HCT116 (cell line): Measurements from ENCODE around the gene WIPF3. TPM values are rescaled to one million over a fixed set of nuclear protein-coding genes. Genes with fewer than 3 reads are reported as not detected.

Source experiments
- ATAC-seq: fragments of 200-7000 bp; cut with Tn5 transposase; 2 replicates; pipeline ENCODE4 v1.9.1; 2020; ENCODE audit warnings: mild to moderate bottlenecking, moderate library complexity
- BruUV-seq: library from RNA; stranded (reverse); fragments of 400-500 nt; replicated peaks from 2 replicates; lab custom pipeline; 2021; lab: Mats Ljungman, UMichigan
- CTCF ChIA-PET: fragments of 300-600 bp; sonication (Branson Sonifier 250); formaldehyde crosslinking; loops from one replicate; lab custom pipeline; 2021; ENCODE audit warnings: antibody characterized with exemption; lab: Charles Lee
- POLR2A ChIA-PET: fragments of 300-600, 350-600 bp; sonication (Branson Sonifier 250); formaldehyde crosslinking; loops from one replicate; lab custom pipeline; 2021; ENCODE audit warnings: antibody characterized with exemption; lab: Charles Lee
- RAD21 ChIA-PET, 2 experiments: fragments of 300-600 bp; sonication (Branson Sonifier 250); formaldehyde crosslinking; loops; one replicate each; lab custom pipeline; 2023; ENCODE audit warnings: low total read pairs in 2 of 2; ENCODE audit not compliant: uncharacterized antibody in 2 of 2, unreplicated experiment in 2 of 2, low non-redundant PET in 1 of 2; lab: Charles Lee
- DNase-seq: peaks from one replicate; pipeline ENCODE4 v3.0.0-alpha.2; 2010; ENCODE audit warnings: low read depth, low spot score
- H2AFZ ChIP-seq: fragments of 200-600 bp; shearing (Covaris generic), sonication (generic); 2 replicates; pipeline ENCODE4 v1.6.1; 2017; ENCODE audit warnings: low read depth, mixed run types, mixed read lengths, antibody characterized with exemption, low read length; ENCODE audit not compliant: poor library complexity, severe bottlenecking
- H3K27ac ChIP-seq: 2 replicates; pipeline ENCODE4 v1.5.1; 2012; ENCODE audit warnings: low read depth, low read length
- H3K27me3 ChIP-seq: fragments of 200-600 bp; sonication (generic); 2 replicates; pipeline ENCODE4 v1.6.1; 2016; ENCODE audit warnings: mixed run types, low read length, mixed read lengths; ENCODE audit not compliant: insufficient read depth
- H3K36me3 ChIP-seq, 2 experiments: fragments of 200-500 bp in 1 of 2; fragments of 200-600 bp in 1 of 2; sonication (Bioruptor generic) in 1 of 2; sonication (generic) in 1 of 2; 2 replicates each; pipeline versions ENCODE4 v1.5.1 to v1.6.1; 2014 to 2016; ENCODE audit warnings: low read length in 2 of 2, inconsistent platforms in 1 of 2, mixed read lengths in 1 of 2, mixed run types in 1 of 2; ENCODE audit not compliant: insufficient read depth in 2 of 2, control insufficient read depth in 1 of 2
- H3K4me1 ChIP-seq, 2 experiments: fragments of 200-600 bp in 1 of 2; sonication (generic) in 1 of 2; 2 replicates each; pipeline versions ENCODE4 v1.5.1 to v1.6.1; 2012 to 2017; ENCODE audit warnings: low read length in 2 of 2, inconsistent platforms in 1 of 2, mild to moderate bottlenecking in 1 of 2, mixed read lengths in 1 of 2, mixed run types in 1 of 2, moderate library complexity in 1 of 2; ENCODE audit not compliant: insufficient read depth in 2 of 2, control insufficient read depth in 1 of 2
- H3K4me2 ChIP-seq: fragments of 200-600 bp; sonication (generic); 2 replicates; pipeline ENCODE4 v1.6.1; 2017; ENCODE audit warnings: mixed run types, low read length, mixed read lengths
- H3K4me3 ChIP-seq, 2 experiments: fragments of 200-600 bp in 1 of 2; sonication (generic) in 1 of 2; replicated peaks in 1 of 2; 2 replicates each; pipeline ENCODE4 v1.5.1; 2011 to 2016; ENCODE audit warnings: low read length in 2 of 2, control low read depth in 1 of 2, low read depth in 1 of 2, mild to moderate bottlenecking in 1 of 2, mixed read lengths in 1 of 2, mixed run types in 1 of 2
- H3K79me2 ChIP-seq: fragments of 200-600 bp; sonication (generic); 2 replicates; pipeline ENCODE4 v1.6.1; 2017; ENCODE audit warnings: mild to moderate bottlenecking, mixed run types, low read length, moderate library complexity, mixed read lengths; ENCODE audit not compliant: insufficient read depth
- H3K9ac ChIP-seq: fragments of 200-600 bp; sonication (generic); 2 replicates; pipeline ENCODE4 v1.6.1; 2016; ENCODE audit warnings: low read length, mixed read lengths
- H3K9me2 ChIP-seq: fragments of 200-600 bp; sonication (generic), shearing (Covaris generic); 2 replicates; pipeline ENCODE4 v1.6.1; 2017; ENCODE audit warnings: mixed run types, mild to moderate bottlenecking, moderate library complexity; ENCODE audit not compliant: insufficient read depth
- H3K9me3 ChIP-seq, 2 experiments: fragments of 200-500 bp in 1 of 2; fragments of 200-600 bp in 1 of 2; sonication (Bioruptor generic) in 1 of 2; sonication (generic) in 1 of 2; 2 replicates each; pipeline ENCODE4 v1.6.1; 2014 to 2017; ENCODE audit warnings: low read length in 2 of 2, mixed read lengths in 2 of 2, inconsistent platforms in 1 of 2, low read depth in 1 of 2, mild to moderate bottlenecking in 1 of 2, mixed run types in 1 of 2, moderate library complexity in 1 of 2; ENCODE audit not compliant: control insufficient read depth in 1 of 2, insufficient read depth in 1 of 2
- H4K20me1 ChIP-seq: fragments of 200-600 bp; sonication (generic), shearing (Covaris generic); 2 replicates; pipeline ENCODE4 v1.6.1; 2017; ENCODE audit warnings: mixed run types, mild to moderate bottlenecking, moderate library complexity; ENCODE audit not compliant: insufficient read depth
- EZH2 ChIP-seq: fragments of 200-600 bp; sonication (generic); IDR thresholded peaks from 2 replicates; pipeline ENCODE4 v1.6.1; 2017; ENCODE audit warnings: antibody characterized with exemption, mixed run types
- FOSL1 ChIP-seq: IDR thresholded peaks from 2 replicates; pipeline ENCODE4 v1.6.1; 2012; ENCODE audit warnings: low read depth
- SIN3A ChIP-seq: IDR thresholded peaks from 2 replicates; pipeline ENCODE4 v1.6.1; 2012; ENCODE audit warnings: low read depth
- ZNF274 ChIP-seq: fragments of 200-500 bp; sonication (Bioruptor generic); IDR thresholded peaks from 2 replicates; pipeline ENCODE4 v1.6.1; 2014; ENCODE audit warnings: mild to moderate bottlenecking, low read depth, low read length, inconsistent platforms
- intact Hi-C: fragments of 100-400 bp; cut with micrococcal nuclease; formaldehyde crosslinking; loops from 2 replicates; pipeline ENCODE4 v1.10.0; 2022
- total RNA-seq: library from RNA; stranded (reverse); gene quantifications from one replicate; pipeline ENCODE4 v1.2.1, GENCODE V29; 2021; ENCODE audit not compliant: unreplicated experiment
- TF ChIP-seq, protein P1 (sequence below): IDR thresholded peaks from 2 replicates; pipeline ENCODE4 v1.6.1; 2012; ENCODE audit warnings: low read depth
- TF ChIP-seq, protein P2 (sequence below), 3 experiments: fragments of 200-600 bp in 1 of 3; sonication (generic) in 1 of 3; IDR thresholded peaks in 2 of 3; conservative IDR thresholded peaks in 1 of 3; 2 replicates each; pipeline ENCODE4 v1.5.1; 2012 to 2017; ENCODE audit warnings: low read depth in 2 of 3, low read length in 2 of 3, antibody characterized with exemption in 1 of 3, borderline replicate concordance in 1 of 3, control low read depth in 1 of 3, mild to moderate bottlenecking in 1 of 3, mixed read lengths in 1 of 3, mixed run types in 1 of 3, moderate library complexity in 1 of 3; ENCODE audit not compliant: insufficient read depth in 1 of 3

WIPF3 gene
- total RNA-seq, 1 experiment from 2014 or later = 8.6 TPM

DNA sequence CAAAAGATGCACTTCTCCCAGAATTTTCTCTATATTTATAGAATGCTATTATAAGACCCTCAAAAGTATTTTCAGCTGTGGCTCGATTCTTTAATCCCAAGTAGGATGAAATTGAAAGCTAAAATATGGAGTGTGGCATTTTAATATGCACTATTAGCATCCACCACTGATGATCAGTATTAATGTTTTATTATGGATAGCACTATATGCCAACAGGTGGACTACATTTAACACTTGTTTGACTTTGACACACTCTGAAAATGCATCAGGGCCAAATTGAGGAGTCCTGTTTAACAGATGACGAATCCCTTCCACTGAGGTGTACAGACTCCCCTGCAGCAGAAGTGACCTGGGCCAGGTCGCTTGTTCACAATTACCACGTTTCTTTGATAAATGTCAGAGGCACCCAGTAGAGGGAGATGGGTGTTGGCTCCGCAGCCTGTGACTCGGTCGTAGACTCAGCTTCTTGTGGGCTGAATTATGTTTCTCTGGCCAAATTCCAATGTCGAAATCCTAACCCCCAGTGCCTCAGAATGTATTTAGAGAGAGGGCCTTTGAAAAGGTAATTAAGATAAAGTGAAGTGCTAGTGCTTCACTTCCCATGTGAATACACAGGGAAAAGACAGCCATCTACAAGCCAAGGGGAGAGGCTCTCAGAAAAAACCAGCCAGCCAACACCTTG lies 48.1 kb downstream of the WIPF3 start:
- POLR2A ChIA-PET = no interaction called here
- no peaks in the 10 kb centered on the region for H4K20me1 ChIP-seq

DNA sequence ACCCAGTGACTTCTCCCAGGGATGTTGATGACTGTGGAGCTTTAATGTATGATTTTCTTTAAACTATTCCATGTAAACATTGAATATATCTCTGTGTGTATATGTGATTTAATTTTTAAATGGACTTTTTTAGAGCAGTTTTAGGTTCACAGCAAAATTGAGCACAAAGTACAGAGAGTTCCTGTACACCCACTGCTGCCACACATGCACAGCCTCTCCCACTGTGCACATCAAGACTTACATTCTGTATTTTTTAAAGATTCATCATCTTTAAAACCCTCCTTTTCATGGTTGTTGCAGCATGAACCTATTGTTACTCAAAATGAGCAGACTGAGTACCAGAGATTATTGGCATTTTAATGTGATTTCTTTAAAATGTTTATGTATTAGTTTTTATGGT lies 51.3 kb downstream of the WIPF3 start:
- ChIA-PET POLR2A (no interaction called here), CTCF (no interaction called here), RAD21 (no interaction called here)
- Histone ChIP-seq H3K27ac (no peak overlapping the region), H3K79me2 (no peaks in the 10 kb centered on the region), H3K9me3 (no peaks in the 10 kb centered on the region), H3K9me2 (no peaks in the 10 kb centered on the region), H4K20me1 (no peaks in the 10 kb centered on the region), H3K36me3 (no peaks in the 10 kb centered on the region), H3K27me3 (no peaks in the 10 kb centered on the region), H3K4me2 (no peak overlapping the region), H3K4me3 (no peak overlapping the region), H3K9ac (no peak overlapping the region), H2AFZ (no peak overlapping the region), H3K4me1 (peaks cover 5 to 16% of the 10 kb centered on the region in 2 experiments)
- DNase-seq (no peak), ATAC-seq (no peak)
- intact Hi-C loops = no loop called here
- TF ChIP-seq SIN3A (no peak), EZH2 (no peak), FOSL1 (no peak)
- TF ChIP-seq, protein P1, sequence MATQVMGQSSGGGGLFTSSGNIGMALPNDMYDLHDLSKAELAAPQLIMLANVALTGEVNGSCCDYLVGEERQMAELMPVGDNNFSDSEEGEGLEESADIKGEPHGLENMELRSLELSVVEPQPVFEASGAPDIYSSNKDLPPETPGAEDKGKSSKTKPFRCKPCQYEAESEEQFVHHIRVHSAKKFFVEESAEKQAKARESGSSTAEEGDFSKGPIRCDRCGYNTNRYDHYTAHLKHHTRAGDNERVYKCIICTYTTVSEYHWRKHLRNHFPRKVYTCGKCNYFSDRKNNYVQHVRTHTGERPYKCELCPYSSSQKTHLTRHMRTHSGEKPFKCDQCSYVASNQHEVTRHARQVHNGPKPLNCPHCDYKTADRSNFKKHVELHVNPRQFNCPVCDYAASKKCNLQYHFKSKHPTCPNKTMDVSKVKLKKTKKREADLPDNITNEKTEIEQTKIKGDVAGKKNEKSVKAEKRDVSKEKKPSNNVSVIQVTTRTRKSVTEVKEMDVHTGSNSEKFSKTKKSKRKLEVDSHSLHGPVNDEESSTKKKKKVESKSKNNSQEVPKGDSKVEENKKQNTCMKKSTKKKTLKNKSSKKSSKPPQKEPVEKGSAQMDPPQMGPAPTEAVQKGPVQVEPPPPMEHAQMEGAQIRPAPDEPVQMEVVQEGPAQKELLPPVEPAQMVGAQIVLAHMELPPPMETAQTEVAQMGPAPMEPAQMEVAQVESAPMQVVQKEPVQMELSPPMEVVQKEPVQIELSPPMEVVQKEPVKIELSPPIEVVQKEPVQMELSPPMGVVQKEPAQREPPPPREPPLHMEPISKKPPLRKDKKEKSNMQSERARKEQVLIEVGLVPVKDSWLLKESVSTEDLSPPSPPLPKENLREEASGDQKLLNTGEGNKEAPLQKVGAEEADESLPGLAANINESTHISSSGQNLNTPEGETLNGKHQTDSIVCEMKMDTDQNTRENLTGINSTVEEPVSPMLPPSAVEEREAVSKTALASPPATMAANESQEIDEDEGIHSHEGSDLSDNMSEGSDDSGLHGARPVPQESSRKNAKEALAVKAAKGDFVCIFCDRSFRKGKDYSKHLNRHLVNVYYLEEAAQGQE = no peak
- TF ChIP-seq, protein P2, sequence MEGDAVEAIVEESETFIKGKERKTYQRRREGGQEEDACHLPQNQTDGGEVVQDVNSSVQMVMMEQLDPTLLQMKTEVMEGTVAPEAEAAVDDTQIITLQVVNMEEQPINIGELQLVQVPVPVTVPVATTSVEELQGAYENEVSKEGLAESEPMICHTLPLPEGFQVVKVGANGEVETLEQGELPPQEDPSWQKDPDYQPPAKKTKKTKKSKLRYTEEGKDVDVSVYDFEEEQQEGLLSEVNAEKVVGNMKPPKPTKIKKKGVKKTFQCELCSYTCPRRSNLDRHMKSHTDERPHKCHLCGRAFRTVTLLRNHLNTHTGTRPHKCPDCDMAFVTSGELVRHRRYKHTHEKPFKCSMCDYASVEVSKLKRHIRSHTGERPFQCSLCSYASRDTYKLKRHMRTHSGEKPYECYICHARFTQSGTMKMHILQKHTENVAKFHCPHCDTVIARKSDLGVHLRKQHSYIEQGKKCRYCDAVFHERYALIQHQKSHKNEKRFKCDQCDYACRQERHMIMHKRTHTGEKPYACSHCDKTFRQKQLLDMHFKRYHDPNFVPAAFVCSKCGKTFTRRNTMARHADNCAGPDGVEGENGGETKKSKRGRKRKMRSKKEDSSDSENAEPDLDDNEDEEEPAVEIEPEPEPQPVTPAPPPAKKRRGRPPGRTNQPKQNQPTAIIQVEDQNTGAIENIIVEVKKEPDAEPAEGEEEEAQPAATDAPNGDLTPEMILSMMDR (IDR thresholded peaks at IDR 0.05 in 2 of 3, conservative IDR thresholded peaks at IDR 0.05 in 1 of 3; ENCODE audit: borderline replicate concordance in 1 of 3, insufficient read depth in 1 of 3, low read depth in 2 of 3, low read length in 2 of 3) = no peak
- no TSS peak for BruUV-seq

More for the DNA sequence above, 48.1 kb downstream of the WIPF3 start:
- H3K27ac ChIP-seq = no peak overlapping the region
- H3K9ac ChIP-seq = no peak overlapping the region
- no peak overlapping the region for H3K4me3 ChIP-seq
- H2AFZ ChIP-seq = no peak overlapping the region
- H3K9me3 ChIP-seq = no peaks in the 10 kb centered on the region
- RAD21 ChIA-PET = no interaction called here
- peak; percentile 84 for ATAC-seq
- intact Hi-C loops = no loop called here
- no peak for DNase-seq
- BruUV-seq = no TSS peak
- peak overlapping the region; percentile 26; the same call in 1 of the 2 replicates for H3K4me2 ChIP-seq
- no peaks in the 10 kb centered on the region for H3K9me2 ChIP-seq
- TF ChIP-seq, protein P2 (IDR thresholded peaks at IDR 0.05 in 2 of 3, conservative IDR thresholded peaks at IDR 0.05 in 1 of 3; ENCODE audit: borderline replicate concordance in 1 of 3, insufficient read depth in 1 of 3, low read depth in 2 of 3, low read length in 2 of 3) = peak in 2 of 3 experiments; percentile 13 to 26; a peak in 2 of 6 replicates
- no peak for TF ChIP-seq ZNF274
- H3K79me2 ChIP-seq = no peaks in the 10 kb centered on the region
- H3K36me3 ChIP-seq = no peaks in the 10 kb centered on the region
- peaks cover 5 to 16% of the 10 kb centered on the region in 2 experiments for H3K4me1 ChIP-seq
- no peaks in the 10 kb centered on the region for H3K27me3 ChIP-seq
- CTCF ChIA-PET = no interaction called here
